ENCODE data around the gene NCBP2.

Gene NCBP2

DNA sequence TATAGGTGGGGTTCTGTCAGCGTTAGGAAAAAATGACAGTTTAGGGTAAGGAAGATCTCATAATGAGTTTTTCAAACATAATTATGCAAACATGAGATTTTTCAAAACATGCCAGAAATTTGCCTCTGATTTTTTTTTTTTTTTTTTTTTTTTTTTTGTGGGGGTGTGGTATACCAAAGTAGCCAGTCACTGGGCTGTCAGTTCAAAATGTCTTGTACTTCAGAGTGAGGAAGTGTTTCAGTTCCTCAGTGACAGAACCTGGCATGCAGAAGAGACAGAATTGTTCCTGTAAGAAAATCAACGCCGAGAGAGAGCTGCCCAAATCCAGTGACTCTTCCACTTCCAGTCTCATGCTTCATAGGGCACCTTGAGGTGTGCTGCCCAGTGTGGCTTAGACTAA is 9.7 kb downstream of the NCBP2 start:
- Mint-ChIP-seq H3K27ac (no peak overlapping the region), H3K36me3 (ENCODE audit: low read depth) (peaks cover 76% of the 10 kb centered on the region), H3K4me1 (ENCODE audit: low read depth) (peaks cover 5% of the 10 kb centered on the region), H3K27me3 (no peaks in the 10 kb centered on the region), H3K4me3 (no peak overlapping the region), H3K9me3 (no peaks in the 10 kb centered on the region)

GRCh38 chr3:196931828-196932587 is 10.3 kb downstream of the NCBP2 start:
- no peaks in the 10 kb centered on the region for H3K9me3 Mint-ChIP-seq
- H3K36me3 Mint-ChIP-seq (ENCODE audit: low read depth) = peaks cover 71% of the 10 kb centered on the region
- H3K4me3 Mint-ChIP-seq = no peak overlapping the region
- peak overlapping the region; percentile 45 for H3K27ac Mint-ChIP-seq
- H3K27me3 Mint-ChIP-seq = no peaks in the 10 kb centered on the region
- peaks cover 5% of the 10 kb centered on the region for H3K4me1 Mint-ChIP-seq (ENCODE audit: low read depth)

GRCh38 chr3:196931157-196931556 is 11.2 kb downstream of the NCBP2 start:
- H3K27me3 Mint-ChIP-seq = no peaks in the 10 kb centered on the region
- peaks cover 5% of the 10 kb centered on the region for H3K4me1 Mint-ChIP-seq (ENCODE audit: low read depth)
- no peak overlapping the region for H3K4me3 Mint-ChIP-seq
- H3K27ac Mint-ChIP-seq = no peak overlapping the region
- no peaks in the 10 kb centered on the region for H3K9me3 Mint-ChIP-seq
- peaks cover 62% of the 10 kb centered on the region for H3K36me3 Mint-ChIP-seq (ENCODE audit: low read depth)

DNA sequence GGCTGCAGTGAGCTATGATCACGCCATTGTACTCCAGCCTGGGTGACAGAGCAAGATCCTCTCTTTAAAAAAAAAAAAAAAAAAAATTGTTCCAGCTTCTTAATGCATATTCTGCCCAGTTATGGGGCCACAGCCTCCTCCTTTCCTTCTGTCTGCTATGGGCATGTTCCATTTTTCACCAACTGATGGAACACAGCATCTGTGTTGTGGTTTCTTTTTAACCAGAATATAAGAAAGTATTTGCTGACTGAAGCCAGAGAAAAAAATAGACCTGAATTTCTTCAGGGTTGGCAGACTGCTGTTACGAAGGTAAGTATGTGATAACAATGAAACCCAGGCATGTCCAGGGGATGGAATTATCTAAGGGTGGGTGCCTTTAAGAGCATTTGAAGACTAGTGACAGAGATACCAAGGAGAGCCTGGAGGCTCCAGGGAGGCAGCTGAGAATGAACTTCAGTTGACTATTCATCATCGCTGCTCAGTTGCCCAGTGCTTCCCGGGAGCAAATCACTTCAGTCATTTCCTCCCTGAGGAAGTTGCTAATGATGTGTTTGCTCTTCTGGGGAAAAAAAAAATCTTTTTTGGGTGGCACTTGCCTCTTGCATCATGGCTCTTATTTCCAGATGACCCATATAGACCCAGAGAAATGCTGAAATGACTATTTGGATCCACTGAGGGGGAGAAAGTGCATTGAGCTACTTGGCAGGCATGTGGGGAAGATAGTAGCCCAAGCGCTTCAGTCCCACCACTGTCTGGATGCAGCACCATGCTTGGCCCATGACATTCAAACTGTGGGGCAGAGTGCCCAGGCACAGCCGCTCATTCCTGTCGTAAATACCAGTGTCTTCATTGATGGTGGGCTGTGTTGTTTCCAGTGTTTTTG is 14.5 kb downstream of the NCBP2 start:
- no peaks in the 10 kb centered on the region for H3K9me3 Mint-ChIP-seq
- H3K27ac Mint-ChIP-seq = peak overlapping the region; percentile 33
- no peaks in the 10 kb centered on the region for H3K27me3 Mint-ChIP-seq
- peaks cover 5% of the 10 kb centered on the region for H3K4me1 Mint-ChIP-seq (ENCODE audit: low read depth)
- H3K4me3 Mint-ChIP-seq = no peak overlapping the region
- H3K36me3 Mint-ChIP-seq (ENCODE audit: low read depth) = peaks cover 46% of the 10 kb centered on the region

GRCh38 chr3:196920733-196921132 is 21.6 kb downstream of the NCBP2 start:
- Mint-ChIP-seq H3K27me3 (no peaks in the 10 kb centered on the region), H3K27ac (no peak overlapping the region), H3K36me3 (ENCODE audit: low read depth) (peaks cover 27% of the 10 kb centered on the region), H3K9me3 (no peaks in the 10 kb centered on the region), H3K4me1 (ENCODE audit: low read depth) (no peaks in the 10 kb centered on the region), H3K4me3 (no peak overlapping the region)

- no peak overlapping the region for H3K4me3 Mint-ChIP-seq
Measured at GRCh38 chr3:196918968-196919367, 23.4 kb downstream of the NCBP2 start.

GRCh38 chr3:196916995-196917394 is 25.3 kb downstream of the NCBP2 start:
- H3K36me3 Mint-ChIP-seq (ENCODE audit: low read depth) = peaks cover 43% of the 10 kb centered on the region
- H3K27me3 Mint-ChIP-seq = no peaks in the 10 kb centered on the region
- H3K4me3 Mint-ChIP-seq = no peak overlapping the region
- H3K4me1 Mint-ChIP-seq (ENCODE audit: low read depth) = no peaks in the 10 kb centered on the region
- H3K27ac Mint-ChIP-seq = no peak overlapping the region
- H3K9me3 Mint-ChIP-seq = no peaks in the 10 kb centered on the region

More at GRCh38 chr3:196918968-196919367, 23.4 kb downstream of the NCBP2 start:
- H3K27me3 Mint-ChIP-seq = no peaks in the 10 kb centered on the region
- H3K9me3 Mint-ChIP-seq = no peaks in the 10 kb centered on the region
- H3K4me1 Mint-ChIP-seq (ENCODE audit: low read depth) = no peaks in the 10 kb centered on the region
- H3K36me3 Mint-ChIP-seq (ENCODE audit: low read depth) = peaks cover 40% of the 10 kb centered on the region
- no peak overlapping the region for H3K27ac Mint-ChIP-seq

DNA sequence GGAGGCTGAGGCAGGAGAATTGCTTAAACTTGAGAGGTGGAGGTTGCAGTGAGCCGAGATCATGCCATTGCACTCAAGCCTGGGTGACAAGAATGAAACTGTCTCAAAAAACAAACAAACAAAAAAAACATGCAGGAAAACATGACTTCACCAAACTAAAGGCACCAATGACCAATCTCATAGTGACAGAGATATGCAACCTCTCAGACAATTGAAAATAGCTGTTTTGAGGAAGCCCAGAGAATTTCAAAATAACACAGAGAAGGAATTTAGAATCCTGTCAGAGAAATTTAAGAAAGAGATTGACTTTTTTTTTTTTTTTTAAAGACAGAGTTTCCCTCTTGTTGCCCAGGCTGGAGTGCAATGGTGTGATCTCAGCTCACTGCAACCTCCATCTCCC is 26.1 kb downstream of the NCBP2 start:
- peaks cover 43% of the 10 kb centered on the region for H3K36me3 Mint-ChIP-seq (ENCODE audit: low read depth)
- H3K27ac Mint-ChIP-seq = no peak overlapping the region
- H3K4me1 Mint-ChIP-seq (ENCODE audit: low read depth) = no peaks in the 10 kb centered on the region

DNA sequence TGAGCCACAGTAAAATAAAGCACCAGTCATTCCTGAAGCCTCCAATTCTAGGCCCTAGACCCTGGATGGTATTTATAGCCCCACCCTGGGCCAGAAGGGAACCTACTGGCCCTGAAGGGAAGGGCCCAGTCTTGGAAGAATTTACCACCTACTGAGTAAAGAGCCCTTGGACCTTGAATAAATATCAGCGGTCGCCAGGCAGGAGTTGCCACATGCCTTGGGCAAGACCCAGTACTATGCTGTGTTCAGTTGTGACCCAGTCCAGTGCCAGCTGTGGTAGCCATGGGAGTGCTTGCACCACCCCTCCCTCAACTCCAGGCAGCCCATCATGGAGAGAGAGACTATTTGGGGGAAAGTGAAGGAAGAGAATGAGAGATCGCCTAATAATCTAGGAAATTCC is 27.0 kb downstream of the NCBP2 start:
- Mint-ChIP-seq H3K27me3 (no peaks in the 10 kb centered on the region), H3K4me1 (ENCODE audit: low read depth) (no peaks in the 10 kb centered on the region), H3K36me3 (ENCODE audit: low read depth) (peaks cover 47% of the 10 kb centered on the region), H3K9me3 (no peaks in the 10 kb centered on the region), H3K27ac (no peak overlapping the region), H3K4me3 (no peak overlapping the region)

More for the DNA sequence above, 26.1 kb downstream of the NCBP2 start:
- H3K4me3 Mint-ChIP-seq = no peak overlapping the region
- no peaks in the 10 kb centered on the region for H3K27me3 Mint-ChIP-seq
- no peaks in the 10 kb centered on the region for H3K9me3 Mint-ChIP-seq

DNA sequence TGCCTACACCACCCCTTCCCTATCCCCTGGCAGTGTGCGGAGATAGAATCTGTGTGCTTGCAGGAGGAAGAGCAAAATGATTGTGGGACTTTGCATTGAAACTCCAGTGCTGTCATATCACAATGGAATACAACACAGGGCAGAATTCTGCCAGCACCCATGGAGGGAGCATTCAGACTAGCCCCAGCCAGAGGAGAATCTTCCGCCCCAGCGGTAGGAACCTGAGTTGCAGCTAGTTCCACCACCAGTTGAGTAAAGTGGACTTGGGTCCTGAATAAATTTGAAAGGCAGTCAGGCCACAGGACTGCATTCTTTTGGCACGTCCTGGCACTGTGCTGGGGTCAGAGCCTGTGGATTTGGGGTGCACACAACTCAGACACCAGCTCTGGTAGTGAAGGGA is 27.5 kb downstream of the NCBP2 start:
- Mint-ChIP-seq H3K9me3 (no peaks in the 10 kb centered on the region), H3K36me3 (ENCODE audit: low read depth) (peaks cover 48% of the 10 kb centered on the region), H3K4me1 (ENCODE audit: low read depth) (no peaks in the 10 kb centered on the region), H3K27ac (no peak overlapping the region), H3K27me3 (no peaks in the 10 kb centered on the region), H3K4me3 (no peak overlapping the region)

- Mint-ChIP-seq H3K27ac (no peak overlapping the region), H3K9me3 (no peaks in the 10 kb centered on the region), H3K4me3 (no peak overlapping the region), H3K4me1 (ENCODE audit: low read depth) (no peaks in the 10 kb centered on the region), H3K27me3 (no peaks in the 10 kb centered on the region), H3K36me3 (ENCODE audit: low read depth) (peaks cover 64% of the 10 kb centered on the region)
Measured at GRCh38 chr3:196903740-196904139, 38.6 kb downstream of the NCBP2 start.

DNA sequence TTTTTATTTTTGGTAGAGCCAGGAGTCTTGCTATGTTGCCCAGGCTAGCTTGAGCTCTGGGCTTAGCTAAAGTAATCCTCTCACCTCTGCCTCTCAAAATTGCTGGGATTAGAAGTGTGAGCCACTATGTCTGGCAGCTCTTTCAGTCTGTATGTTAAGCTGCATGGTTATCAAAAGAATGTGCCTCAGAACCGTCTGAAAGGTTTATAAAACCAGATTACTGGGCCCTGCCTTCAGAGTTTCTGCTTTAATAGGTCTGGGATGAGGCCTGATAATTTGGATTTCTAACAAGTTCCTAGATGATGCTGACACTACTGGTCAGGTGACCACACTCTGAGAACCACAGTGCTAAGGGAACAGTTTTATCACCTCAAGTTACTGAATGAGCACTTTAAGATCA is 40.0 kb downstream of the NCBP2 start:
- no peaks in the 10 kb centered on the region for H3K9me3 Mint-ChIP-seq
- H3K4me1 Mint-ChIP-seq (ENCODE audit: low read depth) = no peaks in the 10 kb centered on the region
- no peaks in the 10 kb centered on the region for H3K27me3 Mint-ChIP-seq
- H3K27ac Mint-ChIP-seq = no peak overlapping the region
- H3K4me3 Mint-ChIP-seq = no peak overlapping the region
- H3K36me3 Mint-ChIP-seq (ENCODE audit: low read depth) = peaks cover 59% of the 10 kb centered on the region

DNA sequence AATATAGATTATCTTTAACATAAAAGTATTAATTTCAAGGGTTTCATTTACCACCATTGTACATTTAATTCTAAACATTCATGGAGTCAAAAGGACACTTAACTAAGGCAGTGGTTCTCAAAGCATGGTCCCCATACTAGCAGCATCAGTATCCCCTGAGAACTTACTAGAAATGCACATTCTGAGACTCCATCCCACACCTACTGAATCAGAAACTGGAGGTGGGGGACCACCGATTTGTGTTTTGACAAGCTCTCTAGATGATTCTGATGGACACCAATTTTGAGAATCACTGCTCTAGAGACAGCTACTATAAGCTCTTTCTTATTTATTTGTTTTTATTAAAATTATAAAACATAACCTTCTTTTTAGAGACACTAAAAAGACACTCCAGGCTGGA is 40.6 kb downstream of the NCBP2 start:
- Mint-ChIP-seq H3K9me3 (no peaks in the 10 kb centered on the region), H3K27ac (no peak overlapping the region), H3K4me1 (ENCODE audit: low read depth) (no peaks in the 10 kb centered on the region), H3K4me3 (no peak overlapping the region), H3K36me3 (ENCODE audit: low read depth) (peaks cover 54% of the 10 kb centered on the region), H3K27me3 (no peaks in the 10 kb centered on the region)

DNA sequence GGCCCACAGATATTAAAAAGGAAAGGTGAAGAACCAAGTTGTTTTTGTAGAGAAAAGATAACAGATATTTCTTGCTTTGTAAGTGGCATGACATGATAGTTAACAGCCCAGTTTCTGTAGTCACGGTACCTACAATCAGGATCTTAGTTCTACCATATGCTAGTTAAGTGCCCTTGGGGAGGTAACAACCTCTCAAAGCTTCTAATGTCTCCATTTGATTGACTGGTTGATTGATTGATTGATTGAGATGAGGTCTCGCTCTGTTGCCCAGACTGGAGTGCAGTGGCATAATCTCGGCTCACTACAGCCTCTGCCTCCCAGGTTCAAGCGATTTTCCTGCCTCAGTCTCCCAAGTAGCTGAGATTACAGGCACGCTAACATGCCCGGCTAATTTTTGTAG is 46.1 kb downstream of the NCBP2 start:
- H3K4me1 Mint-ChIP-seq (ENCODE audit: low read depth) = no peaks in the 10 kb centered on the region

DNA sequence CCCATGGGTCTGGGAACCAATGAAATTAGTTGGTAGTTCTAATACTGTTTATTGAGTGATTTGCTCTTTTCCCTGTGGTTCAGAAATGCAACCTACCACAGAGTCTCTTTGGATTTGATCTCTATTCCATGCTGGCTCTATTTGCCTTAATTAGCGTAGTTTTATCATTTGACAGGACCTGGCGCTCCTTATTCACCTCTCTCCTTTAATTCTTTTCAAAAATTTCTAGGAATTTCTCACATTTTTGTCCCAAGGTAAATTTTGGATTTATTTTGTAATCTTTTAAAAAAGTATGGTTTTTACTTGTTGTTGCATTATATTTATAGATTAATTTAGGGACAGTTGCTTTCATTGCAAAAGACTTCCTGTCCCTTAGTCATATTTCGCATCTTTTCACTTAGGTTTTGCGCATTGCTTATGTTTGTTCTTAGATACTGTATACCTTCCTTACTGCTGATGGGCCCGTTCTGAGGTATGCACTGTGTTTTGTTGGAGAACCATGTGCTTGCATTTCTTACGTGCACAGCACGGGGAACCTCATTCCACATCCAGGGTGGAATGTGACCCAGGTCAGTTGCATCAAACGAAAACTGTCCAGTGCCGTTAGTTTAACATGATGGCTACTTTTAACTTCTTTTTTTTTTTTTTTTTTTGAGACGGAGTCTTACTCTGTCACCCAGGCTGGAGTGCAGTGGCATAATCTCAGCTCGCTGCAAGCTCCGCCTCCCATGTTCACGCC is 47.6 kb downstream of the NCBP2 start:
- no peak overlapping the region for H3K4me3 Mint-ChIP-seq
- H3K9me3 Mint-ChIP-seq = no peaks in the 10 kb centered on the region
- H3K36me3 Mint-ChIP-seq (ENCODE audit: low read depth) = peaks cover 33% of the 10 kb centered on the region
- no peaks in the 10 kb centered on the region for H3K27me3 Mint-ChIP-seq
- no peak overlapping the region for H3K27ac Mint-ChIP-seq
- H3K4me1 Mint-ChIP-seq (ENCODE audit: low read depth) = no peaks in the 10 kb centered on the region

More for the DNA sequence above, 46.1 kb downstream of the NCBP2 start:
- Mint-ChIP-seq H3K27me3 (no peaks in the 10 kb centered on the region), H3K36me3 (ENCODE audit: low read depth) (peaks cover 38% of the 10 kb centered on the region), H3K27ac (no peak overlapping the region), H3K4me3 (no peak overlapping the region), H3K9me3 (no peaks in the 10 kb centered on the region)

Measured in stimulated activated naive CD8-positive, alpha-beta T cell treated with anti-CD3 and anti-CD28 coated beads, Interleukin-15, Interleukin-2, amounts not matched to agents 100 ng/mL and 50 ng/mL, for 24 hours (primary cell).